Fibroblast of lung (primary cell): Measurements from ENCODE around the gene CSNK2B.
A peak's percentile ranks its signal among the peaks of the same experiment; 100 is the strongest.

ENCODE experiments used
- EZH2 ChIP-seq: IDR thresholded peaks from 2 replicates; pipeline ENCODE4 v1.5.1; 2012; ENCODE audit warnings: low read length, control low read depth, mild to moderate bottlenecking; ENCODE audit errors: missing control alignments
- TF ChIP-seq, protein P1 (sequence below), 2 donors: IDR thresholded peaks in 1 of 2; conservative IDR thresholded peaks in 1 of 2; 1 replicate in 1 of 2; 2 replicates in 1 of 2; pipeline ENCODE4 v1.5.1; 2011 to 2012; ENCODE audit warnings: low read length in 2 of 2, control low read depth in 1 of 2, inconsistent platforms in 1 of 2, low read depth in 1 of 2, mild to moderate bottlenecking in 1 of 2

DNA sequence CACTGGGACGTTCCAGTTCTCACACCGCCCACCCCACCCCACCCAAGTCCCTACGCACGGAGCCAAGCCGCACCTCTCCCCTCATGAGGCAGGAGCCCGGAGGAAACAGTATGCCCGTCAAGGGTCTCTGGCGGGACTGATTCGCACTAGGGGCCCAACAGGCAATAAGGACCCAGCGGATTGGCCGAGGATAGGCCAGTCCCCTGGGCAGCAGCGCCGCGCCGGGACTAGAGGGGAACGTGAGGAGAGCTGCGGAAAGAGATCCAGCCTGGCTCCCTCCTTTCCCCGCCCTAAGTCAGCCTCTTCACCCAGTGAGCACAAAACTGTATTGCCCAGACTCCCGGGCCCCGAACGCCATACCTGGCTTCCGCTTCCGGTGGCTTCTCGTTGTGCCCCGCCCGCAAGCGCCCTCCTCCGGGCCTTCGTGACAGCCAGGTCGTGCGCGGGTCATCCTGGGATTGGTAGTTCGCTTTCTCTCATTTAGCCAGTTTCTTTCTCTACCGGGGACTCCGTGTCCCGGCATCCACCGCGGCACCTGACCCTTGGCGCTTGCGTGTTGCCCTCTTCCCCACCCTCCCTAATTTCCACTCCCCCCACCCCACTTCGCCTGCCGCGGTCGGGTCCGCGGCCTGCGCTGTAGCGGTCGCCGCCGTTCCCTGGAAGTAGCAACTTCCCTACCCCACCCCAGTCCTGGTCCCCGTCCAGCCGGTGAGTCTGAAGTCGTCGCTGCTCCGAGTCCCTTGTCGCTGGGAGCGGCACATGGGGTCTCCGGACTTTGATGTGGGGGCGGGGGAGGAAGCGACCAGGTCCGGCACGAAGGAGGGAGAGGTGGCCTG lies at the start of gene CSNK2B:
- TF ChIP-seq, protein P1, sequence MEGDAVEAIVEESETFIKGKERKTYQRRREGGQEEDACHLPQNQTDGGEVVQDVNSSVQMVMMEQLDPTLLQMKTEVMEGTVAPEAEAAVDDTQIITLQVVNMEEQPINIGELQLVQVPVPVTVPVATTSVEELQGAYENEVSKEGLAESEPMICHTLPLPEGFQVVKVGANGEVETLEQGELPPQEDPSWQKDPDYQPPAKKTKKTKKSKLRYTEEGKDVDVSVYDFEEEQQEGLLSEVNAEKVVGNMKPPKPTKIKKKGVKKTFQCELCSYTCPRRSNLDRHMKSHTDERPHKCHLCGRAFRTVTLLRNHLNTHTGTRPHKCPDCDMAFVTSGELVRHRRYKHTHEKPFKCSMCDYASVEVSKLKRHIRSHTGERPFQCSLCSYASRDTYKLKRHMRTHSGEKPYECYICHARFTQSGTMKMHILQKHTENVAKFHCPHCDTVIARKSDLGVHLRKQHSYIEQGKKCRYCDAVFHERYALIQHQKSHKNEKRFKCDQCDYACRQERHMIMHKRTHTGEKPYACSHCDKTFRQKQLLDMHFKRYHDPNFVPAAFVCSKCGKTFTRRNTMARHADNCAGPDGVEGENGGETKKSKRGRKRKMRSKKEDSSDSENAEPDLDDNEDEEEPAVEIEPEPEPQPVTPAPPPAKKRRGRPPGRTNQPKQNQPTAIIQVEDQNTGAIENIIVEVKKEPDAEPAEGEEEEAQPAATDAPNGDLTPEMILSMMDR (conservative IDR thresholded peaks at IDR 0.05 in 1 of 2, IDR thresholded peaks at IDR 0.05 in 1 of 2; ENCODE audit: low read depth in 1 of 2, low read length in 2 of 2): peak in 1 of 2 donors; percentile 18
- TF ChIP-seq EZH2: no peak
